Fibroblast of the conjunctiva (primary cell): Measurements from ENCODE around the gene LAMC3.

ENCODE experiments used
- DNase-seq: peaks from one replicate; pipeline ENCODE4 v3.0.0-alpha.2; 2010; ENCODE audit warnings: low read depth

LAMC3 gene

DNA sequence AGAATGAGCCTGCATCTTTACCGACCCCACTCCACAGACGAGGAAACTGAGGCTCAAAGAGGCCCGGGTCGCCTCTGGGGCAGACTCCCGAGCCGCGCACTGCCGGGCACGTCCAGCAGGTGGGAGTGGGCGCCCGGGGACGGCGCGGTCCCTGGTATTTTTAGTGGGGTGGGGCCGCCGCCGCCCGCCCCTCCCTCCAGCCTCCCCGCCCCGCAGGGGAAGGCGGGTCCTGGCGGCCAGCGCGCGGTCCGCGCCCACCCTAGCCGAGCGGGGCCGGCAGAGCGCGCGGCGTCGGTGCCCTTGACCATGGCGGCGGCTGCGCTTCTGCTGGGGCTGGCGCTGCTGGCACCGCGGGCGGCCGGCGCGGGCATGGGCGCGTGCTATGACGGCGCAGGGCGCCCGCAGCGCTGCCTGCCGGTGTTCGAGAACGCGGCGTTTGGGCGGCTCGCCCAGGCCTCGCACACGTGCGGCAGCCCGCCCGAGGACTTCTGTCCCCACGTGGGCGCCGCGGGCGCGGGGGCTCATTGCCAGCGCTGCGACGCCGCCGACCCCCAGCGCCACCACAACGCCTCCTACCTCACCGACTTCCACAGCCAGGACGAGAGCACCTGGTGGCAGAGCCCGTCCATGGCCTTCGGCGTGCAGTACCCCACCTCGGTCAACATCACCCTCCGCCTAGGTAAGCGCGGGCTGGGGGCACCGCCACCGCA, at the start of gene LAMC3:
LAMC3 (plus strand) TSS at position 266 of the 710 bp plus-strand sequence; CDS start at position 307, 41 bp downstream.
- no peak for DNase-seq

DNA sequence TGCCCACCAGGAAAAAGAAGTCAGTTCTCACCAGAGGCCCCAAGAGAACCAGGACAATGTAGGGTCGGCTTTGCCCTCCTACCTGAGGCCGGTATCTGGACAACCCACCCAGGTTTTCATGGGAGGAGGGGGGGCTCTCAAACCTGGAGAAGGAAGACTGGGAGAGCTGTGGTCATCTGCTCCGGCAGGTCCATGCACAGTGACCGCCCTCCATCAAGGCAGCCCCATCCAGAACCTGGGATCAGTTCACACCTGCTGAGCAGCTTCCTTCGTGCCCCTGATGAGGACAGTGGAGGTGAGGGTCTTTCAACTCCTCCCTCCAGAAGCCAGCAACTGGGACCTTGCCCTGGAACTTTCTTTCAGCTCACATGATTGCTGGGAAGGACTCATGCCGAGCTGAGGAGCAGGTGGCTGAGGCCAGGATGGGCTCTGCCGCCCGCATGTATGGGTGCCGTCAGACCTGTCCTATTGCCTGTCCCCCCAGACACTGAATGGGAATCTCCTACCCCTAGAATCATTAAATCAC, 49.1 kb upstream of the LAMC3 start:
- no peak for DNase-seq

DNA sequence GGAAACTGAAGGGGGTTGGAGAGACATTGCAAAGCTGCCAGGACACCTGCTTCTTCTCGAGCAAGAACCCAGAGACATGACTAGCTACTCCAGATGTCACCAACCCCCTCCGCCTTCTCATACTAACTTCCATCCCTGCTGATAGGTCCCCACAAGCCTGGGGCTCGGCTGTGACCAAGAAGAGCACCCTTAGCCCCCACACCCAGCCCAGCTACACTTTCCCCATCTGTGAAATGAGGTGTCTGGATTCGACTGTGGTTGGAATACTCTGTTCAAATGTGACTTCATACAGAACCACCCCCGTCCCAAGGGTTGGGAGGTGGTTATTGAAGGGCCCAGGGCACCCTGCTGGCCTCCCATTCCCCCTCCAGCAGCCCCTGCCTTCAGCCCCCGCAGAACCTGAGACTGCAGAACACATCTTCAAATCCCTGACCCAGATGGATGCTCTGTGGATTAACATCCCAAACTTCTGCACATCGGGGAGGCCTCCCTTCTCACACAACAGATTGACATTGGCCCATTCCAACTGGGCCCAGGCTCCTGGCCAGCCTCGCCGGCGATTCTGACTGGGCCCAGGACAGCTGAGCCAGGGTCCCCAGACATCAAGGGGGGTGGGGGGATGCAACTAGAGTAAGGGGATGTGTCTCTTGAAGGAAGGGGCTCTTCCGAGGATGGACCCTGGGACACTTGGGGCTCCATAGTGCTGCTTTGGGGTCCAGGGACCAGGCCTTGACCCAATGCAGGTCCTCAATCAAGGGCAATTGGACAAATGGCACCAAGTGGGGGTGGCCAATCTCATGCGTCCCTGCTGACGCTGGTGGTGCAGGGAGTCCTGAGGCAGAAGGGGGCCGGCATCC, 48.2 kb upstream of the LAMC3 start:
- DNase-seq = no peak

DNA sequence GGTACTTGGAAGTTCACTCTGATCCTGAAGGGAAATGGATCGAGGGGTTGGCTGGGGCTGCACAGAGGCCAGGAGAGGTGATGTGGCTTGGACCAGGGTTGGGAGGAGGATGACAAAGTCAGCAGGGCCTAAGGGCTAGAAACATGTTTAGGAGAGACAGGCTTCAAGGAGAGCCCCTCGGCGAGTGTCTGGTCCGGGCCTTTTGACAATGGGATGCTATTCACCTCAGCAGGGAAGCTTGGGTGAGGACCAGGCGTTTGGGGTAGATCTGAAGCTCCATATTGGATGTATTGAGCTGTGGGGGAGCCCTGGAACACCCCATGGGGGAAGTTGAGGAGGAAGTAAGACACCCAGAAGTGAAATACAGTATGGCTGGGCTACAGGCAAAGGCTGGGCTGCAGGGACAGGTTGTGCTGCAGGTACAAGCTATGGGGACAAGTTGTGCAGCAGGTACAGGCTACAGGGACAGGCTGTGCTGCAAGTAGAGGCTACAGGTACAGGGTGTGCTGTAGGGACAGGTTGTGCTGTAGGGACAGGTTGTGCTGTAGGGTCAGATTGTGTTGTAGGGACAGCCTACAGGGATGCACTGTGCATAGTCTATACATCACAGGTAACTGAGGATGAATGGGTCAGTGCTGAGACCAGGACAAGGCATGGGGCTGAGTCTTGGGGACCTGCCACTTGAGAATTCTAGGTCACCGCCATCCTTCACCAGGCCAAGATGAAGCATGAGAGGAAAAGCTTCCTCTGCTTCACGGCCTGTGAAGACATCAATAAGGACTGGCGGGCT, 47.3 kb upstream of the LAMC3 start:
- no peak for DNase-seq

DNA sequence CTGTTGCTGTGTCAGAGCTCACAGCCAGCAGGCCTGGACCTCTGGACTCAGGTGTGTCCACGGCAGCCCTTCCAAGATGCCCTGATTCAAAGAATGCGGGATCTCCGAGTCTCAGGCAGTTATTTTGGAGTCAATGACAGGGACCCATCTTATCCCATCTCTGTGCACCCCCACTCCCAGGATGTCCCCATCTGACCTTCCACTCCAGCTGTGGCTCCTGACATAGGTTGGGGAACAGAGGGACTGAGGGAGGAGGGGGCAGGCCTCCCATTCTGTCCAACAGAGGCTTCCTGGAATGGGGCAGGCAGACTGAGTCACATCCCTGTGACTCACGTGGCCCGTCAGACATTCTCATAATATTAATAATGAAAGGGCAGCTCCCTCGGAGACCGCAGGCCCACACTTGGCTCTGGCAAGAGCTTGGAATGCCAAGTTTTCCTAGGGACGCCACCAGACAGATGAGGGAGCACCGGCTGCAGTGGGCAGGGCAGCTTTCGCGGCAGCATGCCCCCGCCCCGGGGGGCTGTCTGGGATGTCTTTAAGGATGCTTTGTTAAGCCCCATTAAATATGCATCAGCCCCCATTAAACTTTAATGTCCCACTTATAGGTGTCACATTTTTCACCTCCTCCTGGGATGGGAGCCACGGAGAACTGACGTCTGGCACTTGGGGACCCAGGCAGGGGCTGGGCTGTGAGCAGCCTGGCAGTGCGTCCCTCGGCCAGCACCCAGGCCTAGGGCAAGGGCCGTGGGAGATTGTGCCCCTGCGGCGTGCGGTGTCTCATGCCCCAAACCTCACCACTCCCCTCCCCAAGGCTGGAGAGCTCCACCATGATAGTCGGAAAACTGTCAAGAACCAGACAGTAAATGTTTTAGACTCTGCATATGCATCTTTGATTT, 46.3 kb upstream of the LAMC3 start:
- peak; percentile 70 for DNase-seq

DNA sequence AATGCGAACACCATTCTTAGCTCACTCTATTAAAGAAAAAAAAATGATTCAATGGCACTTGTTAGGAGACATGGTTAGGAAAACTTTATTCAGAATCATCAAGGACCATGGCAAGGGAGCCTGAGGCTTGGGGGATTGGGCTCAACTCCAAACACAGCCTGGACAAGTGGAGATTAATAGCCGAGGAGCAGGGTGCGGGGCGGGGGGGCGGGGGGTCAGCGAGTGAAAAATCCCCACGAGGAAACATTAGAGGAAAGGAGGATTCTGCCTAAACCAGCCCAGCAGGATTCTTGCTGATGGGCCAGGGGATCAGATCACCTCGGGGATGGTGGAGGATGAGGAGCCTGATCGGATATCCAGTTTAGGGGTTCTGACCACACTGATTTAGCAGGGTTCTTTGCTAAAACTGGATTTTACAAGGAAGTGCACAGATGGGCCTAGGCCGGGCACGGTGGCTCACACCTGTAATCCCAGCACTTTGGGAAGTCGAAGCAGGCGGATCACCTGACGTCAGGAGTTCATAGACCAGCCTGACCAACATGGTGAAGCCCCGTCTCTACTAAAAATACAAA, 45.6 kb upstream of the LAMC3 start:
- no peak for DNase-seq

DNA sequence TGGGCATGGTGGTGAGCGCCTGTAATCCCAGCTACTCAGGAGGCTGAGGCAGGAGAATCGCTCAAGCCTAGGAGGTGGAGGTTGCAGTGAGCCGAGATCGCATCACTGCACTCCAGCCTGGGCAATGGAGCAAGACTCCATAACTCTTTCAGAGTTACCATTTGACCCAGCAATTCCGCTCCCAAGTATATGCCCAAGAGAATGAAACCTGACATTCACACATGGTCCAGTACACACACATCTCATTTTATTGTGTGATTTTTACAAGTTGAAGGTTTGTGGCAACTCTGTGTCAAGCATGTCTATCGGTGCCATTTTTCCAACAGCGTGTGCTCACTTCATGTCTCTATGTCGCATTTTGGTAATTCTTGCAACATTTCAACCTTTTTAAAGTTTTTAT, 45.1 kb upstream of the LAMC3 start:
- DNase-seq = no peak

DNA sequence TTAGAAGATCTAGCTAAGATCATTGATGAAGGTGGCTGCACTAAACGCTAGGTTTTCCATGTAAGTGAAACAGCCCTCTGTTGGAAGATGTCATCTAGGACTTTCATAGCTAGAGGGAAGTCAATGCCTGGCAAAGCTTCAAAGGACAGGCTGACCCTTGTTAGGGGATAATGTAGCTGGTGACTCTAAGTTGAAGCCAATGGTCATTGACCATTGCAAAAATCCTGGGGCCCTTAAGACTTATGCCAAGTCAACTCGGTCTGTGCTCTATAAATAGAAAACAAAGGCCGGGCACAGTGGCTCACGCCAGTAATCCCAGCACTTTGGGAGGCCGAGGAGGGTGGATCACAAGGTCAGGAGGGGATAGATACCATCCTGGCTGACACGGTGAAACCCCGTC, 43.3 kb upstream of the LAMC3 start:
- DNase-seq = no peak

DNA sequence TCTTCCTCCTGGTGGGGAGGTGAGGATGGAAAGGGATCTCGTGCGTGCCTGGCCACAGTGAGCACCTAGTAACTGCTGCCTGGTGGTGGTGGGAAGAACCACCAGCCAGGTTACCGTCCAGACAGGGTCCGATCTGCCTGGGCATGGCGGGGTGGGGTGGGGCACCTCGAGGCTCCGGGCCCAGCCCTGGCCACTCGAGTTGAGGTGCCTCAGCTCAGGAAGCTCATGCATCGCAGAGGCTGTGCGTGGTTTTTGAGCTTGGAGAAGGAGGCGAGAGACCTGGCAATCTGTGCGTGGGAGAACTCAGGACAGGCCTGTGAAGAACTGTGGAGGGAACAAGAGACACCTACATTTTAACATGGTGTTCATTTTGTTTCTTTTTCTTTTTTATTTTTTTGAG, 38.9 kb upstream of the LAMC3 start:
- no peak for DNase-seq

DNA sequence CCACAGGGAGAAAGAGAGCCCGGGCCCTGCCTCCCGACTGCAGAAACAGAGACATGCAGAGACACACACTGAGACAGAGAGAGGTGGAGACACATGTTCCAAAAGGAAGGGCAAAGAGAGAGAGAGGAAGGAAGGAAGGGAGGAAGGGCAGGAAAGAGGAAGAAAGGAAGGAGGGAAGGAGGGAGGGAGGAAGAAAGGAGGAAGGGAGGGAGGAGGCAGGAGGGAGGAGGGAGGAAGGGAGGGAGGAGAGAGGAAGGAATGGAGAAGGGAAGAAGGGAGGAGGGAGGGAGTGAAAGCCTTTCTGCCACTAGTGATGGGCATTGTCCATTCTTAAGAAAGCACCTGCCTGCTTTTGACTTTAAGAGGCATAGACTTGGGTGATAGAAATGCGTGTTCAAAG, 38.1 kb upstream of the LAMC3 start:
- no peak for DNase-seq

DNA sequence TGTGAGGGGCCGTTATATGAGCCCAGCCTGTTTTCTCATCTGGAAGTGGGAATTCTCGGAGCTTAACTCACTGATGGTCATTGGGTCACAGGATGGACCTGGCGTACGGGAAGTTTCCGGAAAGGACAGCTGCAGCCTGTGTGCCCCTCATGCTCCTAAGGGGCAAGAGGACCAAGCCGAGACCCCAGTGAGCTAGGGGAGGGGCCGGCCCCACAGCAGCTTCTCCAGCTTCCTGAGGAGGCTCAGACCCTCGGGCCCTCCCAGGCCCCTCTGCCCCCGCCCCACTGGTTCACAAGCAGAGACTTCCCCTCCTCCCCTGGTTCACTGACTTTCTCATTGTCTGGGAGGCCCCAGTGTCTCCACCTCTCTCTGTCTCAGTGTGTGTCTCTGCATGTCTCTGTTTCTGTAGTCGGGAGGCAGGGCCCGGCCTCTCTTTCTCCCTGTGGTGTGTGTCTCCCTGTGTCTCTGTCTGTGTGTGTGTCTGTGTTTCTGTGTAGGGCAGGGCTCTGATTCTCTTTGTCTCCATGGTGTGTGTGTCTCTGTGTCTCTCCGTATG, 37.6 kb upstream of the LAMC3 start:
- no peak for DNase-seq

DNA sequence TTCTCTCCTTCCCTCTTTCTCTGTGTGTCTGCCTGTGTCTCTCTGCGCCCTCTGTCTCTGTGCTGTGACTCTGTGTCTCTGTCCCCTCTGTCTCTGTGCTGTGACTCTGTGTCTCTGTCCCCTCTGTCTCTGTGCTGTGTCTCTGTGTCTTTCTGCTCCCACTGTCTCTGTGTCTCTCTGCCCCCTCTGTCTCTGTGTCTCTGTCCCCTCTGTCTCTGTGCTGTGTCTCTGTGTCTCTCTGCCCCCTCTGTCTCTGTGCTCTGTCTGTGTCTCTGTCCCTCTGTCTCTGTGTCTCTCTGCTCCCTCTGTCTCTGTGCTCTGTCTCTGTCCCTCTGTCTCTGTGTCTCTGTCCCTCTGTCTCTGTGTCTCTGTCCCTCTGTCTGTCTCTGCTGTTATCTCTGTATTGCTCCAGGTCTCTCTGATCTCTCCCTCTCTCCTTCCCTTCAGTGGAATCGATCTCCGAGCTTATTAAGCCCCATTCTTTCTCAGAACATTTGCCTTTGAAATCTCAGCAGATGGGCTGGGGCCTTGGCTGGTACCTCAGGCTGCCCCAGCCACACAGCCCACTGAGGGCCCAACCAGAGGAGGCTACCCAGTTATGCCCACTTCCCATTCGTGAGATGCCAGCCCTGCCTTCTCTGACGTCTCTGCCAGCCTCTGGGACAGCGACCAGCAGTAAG, 36.6 kb upstream of the LAMC3 start:
- DNase-seq = no peak

DNA sequence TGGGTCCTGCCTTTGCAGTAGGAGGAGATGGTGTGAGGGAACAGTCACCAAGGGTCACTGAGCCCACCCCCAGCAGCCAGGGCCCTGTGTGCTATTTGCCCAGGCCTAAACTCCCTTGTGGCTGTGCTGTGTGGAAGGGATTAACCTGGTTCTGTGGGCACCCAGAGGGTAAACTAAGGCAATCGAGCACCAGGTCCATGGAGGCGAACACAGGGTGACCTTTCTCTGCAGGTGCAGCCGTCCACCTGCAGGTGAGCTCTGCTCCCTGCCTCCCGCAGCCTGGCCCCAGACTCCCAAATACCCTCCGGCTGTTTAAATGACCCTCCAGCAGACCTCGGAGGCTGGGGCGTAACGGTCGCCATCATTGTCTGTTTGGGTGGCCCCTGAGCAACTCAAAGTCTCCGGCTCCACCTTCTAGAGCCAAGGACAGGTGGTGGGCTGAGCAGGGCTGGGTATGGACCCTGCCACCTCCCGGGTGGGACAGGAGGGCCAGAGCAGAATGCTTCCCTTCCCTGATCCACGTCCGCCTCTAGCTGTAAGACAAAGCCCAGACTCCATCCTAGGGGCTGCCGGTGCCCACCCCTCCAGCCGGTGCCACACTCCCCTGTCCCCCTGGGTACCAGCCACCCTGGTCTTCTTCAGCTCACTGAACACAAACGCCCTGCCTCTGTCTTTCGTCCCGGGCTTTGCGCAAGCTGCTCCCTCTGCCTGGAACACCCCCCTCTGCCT, 35.9 kb upstream of the LAMC3 start:
- no peak for DNase-seq

DNA sequence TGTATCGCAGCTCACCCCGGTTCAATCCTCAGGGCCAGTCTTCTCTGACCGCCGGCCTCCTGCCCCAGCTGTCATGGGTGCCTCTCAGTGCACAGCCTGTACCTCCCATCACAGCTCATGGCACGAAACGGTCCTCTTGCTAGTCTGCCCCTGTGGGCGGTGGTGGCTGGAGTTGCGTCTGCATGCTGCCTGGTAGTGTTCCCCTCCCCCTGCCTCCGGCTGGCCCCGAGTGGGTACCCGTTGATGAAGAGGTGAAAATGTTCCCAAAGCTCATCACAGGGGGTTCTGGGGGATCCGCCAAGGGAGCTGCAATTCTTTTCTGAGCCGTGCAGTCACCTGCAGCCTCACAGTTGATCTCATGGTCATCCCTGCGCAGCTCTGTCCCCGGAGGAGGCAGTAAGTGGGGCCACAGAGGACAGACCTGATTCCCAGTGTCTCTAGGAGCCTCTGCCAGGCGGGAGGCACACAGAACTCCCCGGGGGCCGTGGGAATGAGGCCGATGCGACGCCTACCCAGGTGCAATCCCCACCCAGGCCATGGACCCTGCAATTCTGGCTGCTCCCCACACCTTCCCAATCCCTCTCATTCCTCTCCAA, 35.2 kb upstream of the LAMC3 start:
- DNase-seq = no peak

DNA sequence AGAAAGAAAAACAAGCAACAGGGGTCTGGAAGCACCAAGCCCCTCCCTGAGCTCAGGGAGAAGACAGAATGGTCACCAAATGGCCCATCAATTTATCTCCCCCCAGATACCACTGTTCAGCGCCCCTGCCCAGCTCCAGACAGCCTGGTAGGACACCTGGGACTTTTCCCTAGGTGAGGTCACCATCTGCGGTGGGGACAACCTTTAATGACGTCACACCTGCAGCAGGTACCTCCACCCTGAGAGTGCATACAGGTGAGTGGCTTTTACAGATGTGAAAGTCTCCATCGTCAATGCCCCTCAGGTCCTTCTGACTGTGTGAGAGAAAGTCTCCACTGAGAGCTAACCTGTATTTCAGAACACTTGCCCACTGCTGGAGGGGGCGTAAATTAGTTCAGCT, 34.3 kb upstream of the LAMC3 start:
- no peak for DNase-seq

DNA sequence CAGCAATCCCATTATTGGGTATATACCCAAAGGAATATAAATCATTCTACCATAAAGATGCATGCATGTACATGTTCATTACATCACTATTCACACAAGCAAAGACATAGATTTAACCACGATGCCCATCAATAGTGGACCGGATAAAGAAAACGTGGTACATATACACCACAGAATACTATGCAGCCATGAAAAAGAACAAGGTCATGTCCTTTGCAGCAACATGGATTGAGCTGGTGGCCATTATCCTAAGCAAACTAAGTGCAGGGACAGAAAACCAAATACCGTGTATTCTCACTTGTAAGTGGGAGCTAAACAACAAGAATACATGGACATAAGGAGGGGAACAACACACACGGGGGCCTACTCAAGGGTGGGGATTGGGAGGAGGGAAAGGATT, 33.8 kb upstream of the LAMC3 start:
- no peak for DNase-seq

DNA sequence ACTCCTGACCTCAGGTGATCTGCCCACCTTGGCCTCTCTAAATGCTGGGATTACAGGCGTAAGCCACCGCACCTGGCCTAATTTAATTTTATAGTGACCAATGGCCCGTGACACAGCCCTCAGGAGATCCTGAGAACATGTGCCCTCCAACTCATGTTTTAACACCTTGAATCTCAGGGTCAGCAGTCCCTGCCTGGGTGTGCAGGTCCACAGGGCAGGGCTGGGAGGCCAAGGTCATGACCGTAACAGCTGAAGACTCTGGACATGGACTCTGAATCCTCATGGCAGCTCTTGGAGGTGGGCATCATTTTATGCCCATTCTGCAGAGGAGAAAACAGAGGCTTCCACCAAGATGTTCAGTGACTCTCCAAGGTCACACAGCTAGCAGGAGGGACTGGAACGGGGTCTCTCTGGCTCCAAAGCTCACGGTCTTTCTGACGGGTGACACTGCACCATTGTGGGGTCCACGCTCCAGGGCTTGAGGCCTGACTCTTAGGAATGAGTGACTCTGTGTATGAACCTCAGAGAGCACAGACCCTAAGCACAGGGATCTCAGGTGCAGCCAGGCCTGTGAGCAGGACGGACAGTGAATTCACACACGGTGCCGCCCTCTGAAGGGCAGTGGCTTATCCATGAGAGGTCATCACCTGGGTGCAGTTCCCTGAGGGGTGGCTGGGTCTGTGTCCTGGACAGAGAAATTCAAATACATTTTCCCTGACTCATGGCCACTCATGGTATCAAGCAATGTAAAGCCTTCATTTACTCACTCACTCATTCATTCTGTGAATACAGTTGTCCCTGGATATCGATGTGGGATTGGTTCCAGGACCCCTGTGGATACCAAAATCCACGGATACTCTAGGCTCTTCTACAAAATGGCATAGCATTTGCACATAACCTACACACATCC, 32.8 kb upstream of the LAMC3 start:
- no peak for DNase-seq

DNA sequence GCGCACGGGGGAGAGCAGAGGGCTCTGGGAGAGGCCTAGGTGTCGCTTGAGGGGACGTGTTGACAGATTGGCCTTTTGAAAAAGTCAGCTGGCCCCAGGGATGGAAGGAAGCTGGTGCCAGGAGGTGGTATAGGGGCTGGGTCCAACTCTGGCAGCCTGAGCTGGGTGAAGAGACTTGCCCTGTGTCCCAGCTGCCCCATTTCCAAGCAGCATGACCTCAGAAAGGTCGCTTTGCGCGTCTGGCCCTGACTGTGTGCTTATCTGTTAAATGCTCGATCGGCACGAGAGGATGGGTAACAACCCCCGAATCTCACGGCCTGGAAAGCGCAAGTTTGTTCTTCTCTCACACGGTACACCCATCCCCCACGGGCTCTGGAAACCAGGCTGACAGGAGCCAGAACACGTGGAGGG, 31.2 kb upstream of the LAMC3 start:
- no peak for DNase-seq
